ENCODE measurements around the gene BMP3.
"Not testable (repeated sequence)": the region's sequence is repeated elsewhere in the genome, so short reads cannot be mapped to it uniquely, and the experiment has no call there.

The BMP3 gene, protein sequence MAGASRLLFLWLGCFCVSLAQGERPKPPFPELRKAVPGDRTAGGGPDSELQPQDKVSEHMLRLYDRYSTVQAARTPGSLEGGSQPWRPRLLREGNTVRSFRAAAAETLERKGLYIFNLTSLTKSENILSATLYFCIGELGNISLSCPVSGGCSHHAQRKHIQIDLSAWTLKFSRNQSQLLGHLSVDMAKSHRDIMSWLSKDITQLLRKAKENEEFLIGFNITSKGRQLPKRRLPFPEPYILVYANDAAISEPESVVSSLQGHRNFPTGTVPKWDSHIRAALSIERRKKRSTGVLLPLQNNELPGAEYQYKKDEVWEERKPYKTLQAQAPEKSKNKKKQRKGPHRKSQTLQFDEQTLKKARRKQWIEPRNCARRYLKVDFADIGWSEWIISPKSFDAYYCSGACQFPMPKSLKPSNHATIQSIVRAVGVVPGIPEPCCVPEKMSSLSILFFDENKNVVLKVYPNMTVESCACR

DNA sequence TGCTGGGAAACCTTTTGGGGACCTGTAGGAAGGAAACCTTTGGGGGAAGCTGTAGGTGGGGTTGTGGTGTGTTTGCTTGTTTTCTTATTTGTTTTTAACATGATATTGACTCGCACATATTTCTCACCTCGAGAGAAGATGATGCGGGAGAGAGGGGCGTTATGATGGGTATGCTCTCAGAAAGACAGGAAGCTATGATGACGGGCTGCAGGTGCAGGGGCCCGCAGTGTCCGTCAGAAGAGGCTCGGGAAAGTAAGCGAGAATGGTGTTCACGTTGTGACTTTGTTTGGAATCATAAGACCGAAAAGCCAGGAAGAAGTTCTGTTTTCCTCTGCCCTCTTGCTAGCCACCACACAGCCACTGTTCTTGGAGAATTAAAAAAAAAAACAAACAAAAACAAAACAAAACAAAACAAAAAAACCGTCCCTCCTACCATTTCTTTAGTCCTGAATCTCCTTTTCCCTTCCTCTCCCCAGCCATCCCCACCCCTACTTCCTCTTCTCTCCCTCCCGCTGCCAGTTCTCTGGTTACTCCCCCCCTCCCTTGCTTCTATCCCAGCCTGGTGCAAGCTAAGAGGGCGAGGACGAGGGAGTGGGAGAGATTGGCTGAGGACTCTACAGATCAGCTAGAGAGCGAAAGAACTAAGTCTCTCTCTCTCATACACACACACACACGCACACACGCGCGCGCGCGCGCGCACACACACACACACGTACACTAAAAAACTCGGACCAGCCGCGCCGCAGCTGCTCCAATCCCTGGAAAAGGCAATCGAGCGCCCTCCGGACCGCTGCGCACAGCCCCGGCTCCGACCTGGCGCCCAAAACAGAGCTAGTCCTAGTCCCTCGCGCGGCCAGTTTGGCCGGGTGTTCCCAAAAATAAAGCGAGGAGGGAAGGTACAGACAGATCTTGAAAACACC is at the start of gene BMP3:
TSS of gene BMP3 (plus strand) at position 648 of the 920 bp plus-strand sequence. CDS start 577 bp downstream, outside the sequence.
- peak; percentile 22 for DNase-seq

DNA sequence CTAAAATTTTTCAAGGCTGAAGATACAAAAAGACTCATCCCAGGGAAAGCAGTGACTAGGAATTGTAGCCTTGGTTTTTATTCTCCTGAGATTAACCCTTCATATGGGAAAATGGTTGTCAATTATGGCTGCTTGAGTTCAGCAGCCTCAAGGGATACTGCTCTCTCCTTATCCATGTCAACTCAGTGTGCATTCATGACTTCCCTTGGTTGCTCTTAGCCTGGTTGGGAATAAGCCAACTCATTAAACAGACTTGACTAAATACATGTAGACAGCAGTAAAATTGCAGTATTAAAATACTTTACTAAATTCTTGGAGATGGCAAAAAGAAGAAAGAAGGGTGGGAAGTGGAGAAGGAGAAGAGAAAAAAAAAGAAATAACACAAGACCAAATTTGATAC is 44.5 kb upstream of the BMP3 start:
- DNase-seq: no peak

DNA sequence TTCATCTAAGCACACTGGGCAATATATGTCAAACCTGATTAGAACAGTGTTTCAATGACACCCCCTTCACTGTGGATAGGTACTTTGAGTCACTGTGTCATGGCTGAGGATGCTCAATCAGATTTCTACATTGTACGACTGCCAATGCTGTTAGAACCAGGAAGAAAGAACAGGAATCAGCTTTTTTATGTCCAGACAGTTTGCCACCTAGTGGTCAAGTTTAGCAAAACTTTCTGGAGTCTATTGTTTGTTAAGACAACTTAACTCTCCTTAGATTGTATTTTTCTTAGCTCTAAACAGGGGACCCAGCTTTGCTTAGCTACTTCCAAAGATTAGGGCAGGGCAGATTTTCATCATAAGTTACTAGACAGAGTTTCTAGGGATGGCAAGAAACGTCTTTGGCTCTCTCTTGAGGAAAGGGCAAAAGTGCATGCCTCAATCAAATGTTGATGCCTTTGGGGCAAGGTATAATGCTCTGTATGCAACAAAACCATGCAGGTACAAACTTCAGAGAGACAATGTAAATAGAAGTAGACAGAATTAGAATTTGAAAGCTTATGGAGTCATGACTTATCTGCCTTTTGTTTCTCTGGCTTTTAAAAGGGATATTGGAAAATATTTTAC is 40.5 kb upstream of the BMP3 start:
- DNase-seq: peak; percentile 28

DNA sequence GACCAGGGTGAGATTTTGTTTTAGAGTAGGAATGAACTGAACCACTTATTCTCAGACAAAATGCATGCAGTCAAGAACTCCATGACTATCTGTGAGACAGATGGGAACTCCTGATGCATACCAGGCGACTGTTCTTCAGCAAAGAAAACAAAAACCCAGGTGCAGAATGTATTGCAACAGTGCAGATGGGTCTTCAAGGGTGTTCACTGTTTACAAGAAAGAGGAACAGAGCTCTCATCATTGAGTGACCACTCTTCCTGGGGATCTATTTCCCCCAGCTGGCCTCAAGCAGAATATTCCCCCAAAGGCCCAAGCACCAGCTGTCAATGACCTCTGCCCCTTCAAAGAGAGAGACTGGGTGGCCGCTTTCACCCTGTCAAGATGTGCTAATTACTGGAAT is 39.7 kb upstream of the BMP3 start:
- DNase-seq: no peak

DNA sequence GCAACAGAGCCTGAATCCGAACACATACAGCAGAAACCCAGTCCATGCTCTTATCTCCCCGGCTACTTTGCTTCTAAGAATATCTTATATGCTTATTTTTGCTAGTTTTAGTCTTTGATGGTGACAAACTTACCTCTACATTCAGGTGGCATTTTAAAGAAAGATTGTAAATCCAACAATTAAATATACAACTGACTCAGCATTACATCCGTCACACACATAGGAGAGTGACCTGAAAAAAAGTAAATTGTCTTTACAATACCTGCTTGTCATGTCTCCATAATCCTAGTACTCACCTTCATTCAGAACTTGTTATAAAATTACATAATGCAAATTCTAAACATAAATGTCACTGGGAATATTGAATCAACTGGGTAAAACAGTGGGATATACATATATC is 30.6 kb upstream of the BMP3 start:
- no peak for DNase-seq

DNA sequence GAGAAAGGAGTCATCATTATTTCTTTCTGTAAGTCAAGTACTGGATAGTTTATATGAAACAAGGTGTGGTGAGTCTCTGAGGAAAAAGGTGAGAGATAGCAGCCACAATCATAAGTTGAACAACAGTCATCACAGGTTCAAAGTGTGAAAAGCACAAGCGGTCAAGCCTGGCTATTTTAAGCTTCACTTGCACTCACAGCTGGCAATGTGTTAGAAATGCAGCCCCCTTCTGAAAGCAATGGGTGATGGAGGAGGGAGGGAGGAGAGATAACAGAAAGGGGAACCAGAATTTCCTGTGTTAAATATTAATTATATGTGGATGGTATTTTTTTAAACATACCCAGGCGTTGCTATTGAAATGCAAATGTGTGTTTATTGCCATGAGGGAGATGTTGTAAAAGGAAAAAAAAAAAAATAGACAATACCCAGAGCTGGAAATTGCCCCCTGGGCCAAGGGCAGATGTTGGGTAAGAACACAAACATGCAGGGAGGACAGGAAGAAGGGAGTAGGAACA is 26.9 kb upstream of the BMP3 start:
- no peak for DNase-seq

DNA sequence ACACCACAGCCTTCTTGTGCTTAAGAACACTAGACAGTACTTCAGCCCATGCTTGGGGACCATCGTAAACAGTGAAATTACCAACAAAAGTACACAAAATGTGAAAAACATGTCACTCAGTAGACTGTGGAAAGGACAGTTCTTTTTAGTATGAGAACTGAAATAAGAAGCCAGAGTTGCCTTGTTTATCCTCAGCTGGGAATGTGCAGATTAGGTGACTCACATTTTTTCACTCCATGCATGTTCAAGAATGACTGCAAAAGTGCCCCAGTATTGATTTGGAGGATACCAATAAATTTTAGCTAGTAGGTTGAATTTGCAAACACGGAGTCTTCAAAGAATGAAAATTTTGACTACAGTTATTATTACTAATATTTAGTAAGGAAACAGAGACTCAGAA is 23.1 kb upstream of the BMP3 start:
- DNase-seq: no peak

DNA sequence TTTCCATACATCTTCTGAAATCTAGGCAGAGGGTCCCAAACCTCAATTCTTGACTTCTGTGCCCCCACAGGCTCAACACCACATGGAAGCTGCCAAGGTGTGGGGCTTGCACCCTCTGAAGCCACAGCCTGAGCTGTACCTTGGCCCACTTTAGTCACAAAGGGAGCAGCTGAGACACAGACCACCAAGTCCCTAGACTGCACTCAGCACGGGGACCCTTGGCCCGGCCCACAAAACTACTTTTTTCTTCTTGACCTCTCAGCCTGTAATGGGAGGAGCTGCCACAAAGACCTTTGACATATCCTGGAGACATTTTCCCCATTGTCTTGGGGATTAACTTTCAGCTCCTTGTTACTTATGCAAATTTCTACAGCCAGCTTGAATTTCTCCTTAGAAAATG is 13.9 kb upstream of the BMP3 start:
- DNase-seq: not testable (repeated sequence)

DNA sequence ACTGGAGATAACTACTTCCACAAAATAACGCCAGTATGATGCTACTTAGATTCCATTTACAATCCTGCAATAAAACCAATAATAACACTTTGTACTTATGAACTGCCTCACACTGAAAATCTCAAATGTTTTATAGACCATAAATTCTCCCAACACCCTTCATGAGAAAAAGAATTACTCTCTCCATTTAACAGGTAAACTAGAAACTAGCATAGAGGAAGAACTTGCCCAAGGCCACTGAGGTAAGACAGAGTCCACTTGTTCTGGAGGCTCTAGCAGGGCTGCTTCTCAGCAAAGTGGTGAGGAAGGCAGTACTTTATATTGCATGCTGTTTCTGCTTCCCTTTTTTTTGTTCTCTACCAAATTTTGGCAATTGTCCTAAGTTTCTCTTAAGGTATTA is 11.5 kb upstream of the BMP3 start:
- DNase-seq: no peak

DNA sequence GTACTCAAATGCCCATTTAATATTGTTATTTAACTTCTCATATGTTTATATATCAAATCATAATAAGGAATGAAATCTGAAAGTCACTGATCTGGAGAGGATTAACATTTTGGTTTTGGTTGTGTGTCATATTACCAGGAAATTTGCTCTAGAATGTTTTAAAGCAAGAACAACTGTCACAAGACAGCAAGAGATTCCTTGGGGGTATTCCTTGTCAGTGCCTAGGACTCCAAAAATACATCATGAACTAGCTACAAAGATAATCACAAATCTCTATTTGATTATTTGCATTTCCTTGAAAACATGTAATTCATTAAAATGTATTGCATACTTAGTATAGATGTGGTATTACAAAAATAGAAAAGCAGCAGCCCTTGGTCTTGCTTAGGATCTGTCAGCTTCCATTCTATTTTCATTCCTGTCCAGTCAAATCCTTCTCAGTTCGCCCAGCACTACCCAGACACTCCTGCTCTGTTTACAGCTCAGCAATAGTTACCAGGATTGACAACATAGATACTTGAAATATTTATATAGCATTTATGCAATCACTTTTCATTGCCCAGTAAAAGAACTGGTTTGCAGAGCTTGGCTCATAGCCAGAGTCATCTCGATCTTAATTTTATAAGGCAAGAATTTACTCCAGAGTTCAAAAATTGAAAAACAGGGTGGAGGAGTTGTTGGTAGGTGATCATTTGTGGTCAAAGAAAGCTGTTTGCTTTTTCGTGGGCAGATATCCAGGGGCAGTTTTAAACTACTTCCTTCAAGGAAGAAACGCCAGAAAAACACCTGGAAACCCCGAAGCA is 9.2 kb upstream of the BMP3 start:
- DNase-seq: no peak

DNA sequence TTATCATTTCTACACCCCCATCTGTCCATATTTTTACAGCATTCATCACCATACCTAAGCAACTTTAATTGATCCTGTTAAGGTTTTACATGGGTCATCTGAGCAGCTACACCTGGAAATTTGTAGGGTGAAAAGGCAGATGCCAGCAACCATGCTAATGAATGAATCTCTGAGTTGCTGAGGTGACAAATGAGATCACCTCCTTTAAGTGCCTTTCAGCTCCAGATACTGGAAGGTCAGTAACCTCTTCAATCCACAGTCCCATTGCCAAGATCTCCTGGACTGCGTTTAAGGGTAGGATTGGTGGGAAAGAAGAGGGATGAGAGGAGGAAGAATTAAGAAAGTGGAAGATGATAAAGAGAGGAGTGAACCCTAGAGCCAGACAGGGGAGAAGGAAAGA is 8.5 kb upstream of the BMP3 start:
- no peak for DNase-seq

DNA sequence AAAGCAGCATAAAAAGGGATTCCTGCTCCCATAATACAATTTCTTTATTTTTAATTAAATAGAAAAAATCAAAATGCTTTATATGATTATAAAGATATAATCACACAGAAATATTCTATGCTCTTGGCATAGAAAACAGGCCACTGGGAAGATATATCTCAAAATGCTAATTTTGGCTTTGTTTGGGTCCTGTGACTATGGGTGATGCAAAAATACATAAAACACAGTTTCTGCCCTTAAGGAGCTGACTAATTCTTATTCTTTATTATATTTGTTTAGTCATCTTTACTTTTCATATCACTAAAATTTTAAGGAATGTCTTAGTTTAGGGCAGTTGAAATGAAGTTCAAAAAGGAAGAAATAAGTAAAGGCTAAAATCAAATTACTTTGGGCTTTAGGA is 7.0 kb upstream of the BMP3 start:
- DNase-seq: no peak

DNA sequence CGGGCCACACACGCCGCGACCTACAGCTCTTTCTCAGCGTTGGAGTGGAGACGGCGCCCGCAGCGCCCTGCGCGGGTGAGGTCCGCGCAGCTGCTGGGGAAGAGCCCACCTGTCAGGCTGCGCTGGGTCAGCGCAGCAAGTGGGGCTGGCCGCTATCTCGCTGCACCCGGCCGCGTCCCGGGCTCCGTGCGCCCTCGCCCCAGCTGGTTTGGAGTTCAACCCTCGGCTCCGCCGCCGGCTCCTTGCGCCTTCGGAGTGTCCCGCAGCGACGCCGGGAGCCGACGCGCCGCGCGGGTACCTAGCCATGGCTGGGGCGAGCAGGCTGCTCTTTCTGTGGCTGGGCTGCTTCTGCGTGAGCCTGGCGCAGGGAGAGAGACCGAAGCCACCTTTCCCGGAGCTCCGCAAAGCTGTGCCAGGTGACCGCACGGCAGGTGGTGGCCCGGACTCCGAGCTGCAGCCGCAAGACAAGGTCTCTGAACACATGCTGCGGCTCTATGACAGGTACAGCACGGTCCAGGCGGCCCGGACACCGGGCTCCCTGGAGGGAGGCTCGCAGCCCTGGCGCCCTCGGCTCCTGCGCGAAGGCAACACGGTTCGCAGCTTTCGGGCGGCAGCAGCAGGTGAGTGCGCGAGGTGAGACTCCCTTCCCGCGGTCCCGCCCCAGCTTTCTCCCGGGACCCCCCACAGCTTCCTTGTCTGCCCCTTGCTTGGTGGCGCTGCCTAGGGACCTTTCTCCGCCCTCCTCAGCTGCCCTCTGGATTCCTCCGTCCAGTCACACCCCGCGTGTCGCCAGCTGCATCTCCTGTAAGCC is 678 bp downstream of the BMP3 start:
- DNase-seq: no peak

DNA sequence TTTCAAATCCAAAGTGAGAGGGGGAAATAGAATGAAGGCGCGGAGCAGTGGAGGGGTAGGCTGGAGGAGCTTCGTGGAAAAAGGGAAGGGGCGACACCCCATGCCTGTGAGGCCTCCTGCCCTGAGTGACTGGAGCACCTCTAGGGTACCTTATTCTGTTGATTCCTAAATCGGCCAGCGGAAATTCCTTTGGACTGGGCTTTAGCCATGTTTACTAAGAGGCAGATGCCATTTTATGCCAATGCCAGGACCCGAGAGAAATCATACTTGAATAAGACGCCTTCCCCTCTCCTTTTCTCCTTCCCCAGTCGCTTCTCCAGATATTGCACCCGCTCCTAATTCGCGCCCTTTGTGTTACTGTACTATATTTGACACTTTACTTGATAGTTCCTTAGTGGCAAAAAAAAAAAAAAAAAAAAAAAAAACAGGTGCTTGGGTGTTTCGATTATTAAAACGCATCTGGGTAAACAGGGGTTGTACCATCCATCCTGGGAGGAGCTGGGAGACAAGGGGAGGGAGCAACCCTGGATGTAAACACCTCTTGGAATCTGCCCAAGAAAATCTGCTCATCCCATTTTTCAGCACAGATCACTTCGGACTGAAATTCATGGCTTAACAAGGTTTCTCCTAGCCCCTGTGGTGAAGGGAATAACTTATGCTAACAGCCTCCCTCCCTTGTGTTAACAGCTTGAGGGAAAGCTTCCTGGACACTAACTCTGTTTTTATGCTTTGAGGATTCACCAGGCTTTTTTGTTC is 1.5 kb downstream of the BMP3 start:
- DNase-seq: peak; percentile 25

DNA sequence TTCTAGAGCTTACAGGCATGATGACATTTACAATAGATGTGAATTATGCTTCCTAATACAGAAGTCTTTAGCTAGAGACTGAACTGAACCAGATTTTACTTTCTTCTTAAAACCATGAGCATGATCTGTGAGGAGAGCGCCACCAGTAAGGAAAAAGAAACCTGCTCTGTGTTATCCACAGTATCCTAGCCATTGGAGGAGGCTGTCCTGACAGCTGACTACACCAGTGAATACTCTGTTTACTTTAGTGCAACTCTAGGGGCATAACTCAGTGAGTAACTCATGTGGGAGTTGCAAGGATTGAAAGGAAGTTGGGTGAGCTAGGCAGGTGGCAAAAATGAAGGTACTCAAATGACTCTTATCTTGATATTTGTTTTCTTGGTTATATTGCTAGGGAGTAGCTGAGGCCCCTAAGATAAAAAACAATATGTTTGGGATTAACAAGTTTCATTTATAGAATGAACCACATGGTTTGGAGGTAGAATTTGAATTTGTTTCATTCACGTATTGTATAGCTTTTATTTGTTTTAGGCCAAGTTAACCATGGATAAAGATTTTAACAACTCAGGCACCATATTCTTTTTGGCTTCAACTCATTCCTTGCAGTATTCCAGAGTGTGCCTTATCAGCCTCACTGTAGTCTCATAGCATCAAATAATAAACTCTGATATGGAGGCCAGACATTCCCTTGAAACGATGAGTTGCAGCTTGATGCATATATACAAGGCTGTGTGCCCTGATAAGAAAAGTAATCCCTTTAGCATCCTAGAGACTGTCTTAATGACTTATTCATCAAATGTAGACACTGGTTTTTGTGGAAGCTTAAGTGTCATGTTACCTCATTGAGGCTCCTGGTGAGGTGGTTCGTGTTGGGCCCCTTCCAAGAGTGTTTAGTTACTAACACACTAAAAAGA is 2.5 kb downstream of the BMP3 start:
- DNase-seq: no peak

DNA sequence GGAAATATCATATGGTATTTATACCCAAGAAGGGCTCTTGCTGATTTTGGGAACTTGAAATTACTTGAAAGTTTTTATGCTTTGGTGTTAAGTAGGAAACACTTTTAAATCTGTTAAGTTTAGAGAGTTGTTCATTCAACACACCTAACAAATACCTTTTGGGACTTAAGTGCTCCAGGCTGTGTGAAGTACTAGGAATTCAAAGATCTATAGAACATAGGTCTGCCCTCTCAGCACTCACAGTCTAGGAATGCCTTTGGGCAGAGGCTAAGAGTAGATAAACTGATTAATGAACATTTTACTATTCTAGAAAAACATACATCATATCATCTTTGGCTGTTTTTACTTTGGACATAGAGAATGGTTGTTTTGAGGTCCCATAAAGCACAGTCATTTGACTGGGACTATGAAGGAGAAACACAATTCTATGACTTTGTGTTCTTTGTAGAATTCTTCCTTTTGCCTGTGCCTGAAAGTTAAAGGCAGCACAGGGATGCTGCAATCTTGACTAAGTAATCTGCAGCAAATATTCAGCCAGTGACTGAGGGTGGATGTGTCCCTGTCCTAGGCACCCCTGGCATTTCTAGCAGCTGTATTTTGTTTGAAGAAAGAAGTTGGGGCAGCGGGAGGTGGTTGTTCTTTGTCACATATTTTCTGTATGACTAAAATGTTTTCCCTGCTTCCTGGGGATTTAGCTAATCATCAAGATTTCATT is 8.3 kb downstream of the BMP3 start:
- no peak for DNase-seq

DNA sequence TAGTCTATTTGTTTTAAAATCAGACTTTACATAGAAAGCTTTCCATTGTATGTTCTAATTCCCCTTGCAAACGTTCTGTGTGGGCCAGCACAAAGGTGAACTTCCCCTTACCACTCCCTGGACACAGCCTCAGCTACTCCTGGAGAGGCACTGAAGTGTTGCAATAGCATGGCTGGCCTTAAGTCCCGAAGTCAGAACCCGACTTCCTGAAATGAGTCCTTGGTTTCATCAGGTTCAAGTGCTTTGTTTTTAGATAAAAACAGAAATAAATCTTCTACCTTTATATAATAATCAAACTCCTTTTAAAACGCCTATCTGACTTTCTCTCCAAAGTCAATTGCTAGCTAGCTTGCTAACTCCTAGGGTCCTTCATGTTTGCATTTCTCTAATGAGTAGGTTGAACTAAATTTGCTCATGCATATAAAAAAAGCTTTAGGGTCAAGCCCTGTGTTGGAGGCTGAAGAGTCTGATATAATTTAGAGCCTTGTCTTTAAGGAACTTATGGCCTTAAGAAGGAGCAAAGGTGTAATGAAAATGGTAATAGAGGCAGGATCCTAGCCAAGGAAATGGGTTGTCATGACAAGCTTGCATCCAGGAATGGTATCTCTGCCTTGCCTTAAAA is 9.0 kb downstream of the BMP3 start:
- no peak for DNase-seq

DNA sequence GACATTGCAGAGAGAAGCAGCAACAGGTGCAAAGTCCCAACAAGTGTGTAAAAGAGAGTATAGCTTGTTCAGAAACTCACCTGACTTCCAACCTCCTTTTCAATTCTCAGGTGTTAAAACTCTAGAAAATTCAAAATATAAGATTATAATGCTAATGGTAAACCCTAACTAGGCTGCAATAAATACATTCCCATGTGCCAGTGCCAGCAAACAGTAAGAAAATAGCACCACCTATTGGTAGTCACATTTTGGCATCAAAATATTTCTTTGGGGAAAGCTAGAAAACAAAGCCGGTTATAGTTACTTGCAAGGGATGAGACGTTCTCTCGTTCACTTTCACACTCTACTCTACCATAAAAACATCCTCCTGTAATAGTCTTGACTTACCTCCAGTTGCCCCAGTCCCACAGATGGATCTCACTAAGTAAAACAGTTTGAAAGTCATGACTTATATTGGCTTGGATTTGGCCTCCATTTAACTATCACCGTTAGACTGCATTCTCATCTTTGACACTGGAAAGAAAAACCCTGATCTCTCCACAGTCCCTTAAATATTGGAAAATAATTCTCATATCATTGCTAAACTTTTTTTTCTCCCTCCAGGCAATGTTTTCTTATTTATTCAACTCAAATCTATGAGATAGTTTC is 9.6 kb downstream of the BMP3 start:
- DNase-seq: peak; percentile 28
